GM12801 (cell line): ENCODE measurements around the gene EHD4.

Source experiments
- TF ChIP-seq, protein P1 (sequence below): IDR thresholded peaks from one replicate; pipeline ENCODE4 v1.5.1; 2011; ENCODE audit warnings: control low read depth; ENCODE audit not compliant: insufficient read length; ENCODE audit errors: extremely low read depth

The EHD4 gene

DNA sequence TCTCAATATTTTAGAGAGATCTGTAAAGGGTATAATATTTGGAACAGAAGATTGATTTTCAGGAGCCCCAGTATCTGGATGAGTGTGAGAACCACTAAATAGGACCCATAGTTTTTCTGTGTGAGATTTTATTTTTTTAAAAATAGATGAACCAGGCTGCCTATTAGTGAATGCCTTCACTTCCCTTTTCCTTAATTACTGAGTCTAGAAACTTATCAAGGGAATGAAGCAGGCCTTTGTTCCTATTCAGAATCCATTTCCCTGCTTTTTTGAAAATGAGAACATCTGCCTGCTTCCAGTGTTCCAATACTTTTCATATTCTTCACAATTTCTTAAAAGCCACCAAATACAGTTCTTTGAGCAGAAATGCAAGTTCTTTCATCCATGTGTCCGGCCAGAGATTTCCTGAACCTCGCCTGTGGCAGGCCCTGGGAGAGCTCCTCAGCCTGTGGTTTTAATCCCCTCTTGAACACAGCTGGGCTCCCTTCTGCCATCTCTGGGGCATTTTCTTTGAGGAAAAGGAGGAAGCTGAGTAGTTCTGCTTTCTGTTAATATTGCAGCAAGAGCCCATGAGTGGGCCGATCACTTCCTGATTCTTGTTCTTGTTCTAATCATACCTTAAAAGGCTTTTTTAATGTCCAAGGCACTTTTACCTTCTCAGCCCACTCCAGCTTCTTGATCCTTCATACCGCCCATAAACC is 4.7 kb downstream of the EHD4 start:
- TF ChIP-seq, protein P1, sequence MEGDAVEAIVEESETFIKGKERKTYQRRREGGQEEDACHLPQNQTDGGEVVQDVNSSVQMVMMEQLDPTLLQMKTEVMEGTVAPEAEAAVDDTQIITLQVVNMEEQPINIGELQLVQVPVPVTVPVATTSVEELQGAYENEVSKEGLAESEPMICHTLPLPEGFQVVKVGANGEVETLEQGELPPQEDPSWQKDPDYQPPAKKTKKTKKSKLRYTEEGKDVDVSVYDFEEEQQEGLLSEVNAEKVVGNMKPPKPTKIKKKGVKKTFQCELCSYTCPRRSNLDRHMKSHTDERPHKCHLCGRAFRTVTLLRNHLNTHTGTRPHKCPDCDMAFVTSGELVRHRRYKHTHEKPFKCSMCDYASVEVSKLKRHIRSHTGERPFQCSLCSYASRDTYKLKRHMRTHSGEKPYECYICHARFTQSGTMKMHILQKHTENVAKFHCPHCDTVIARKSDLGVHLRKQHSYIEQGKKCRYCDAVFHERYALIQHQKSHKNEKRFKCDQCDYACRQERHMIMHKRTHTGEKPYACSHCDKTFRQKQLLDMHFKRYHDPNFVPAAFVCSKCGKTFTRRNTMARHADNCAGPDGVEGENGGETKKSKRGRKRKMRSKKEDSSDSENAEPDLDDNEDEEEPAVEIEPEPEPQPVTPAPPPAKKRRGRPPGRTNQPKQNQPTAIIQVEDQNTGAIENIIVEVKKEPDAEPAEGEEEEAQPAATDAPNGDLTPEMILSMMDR, result no peak

DNA sequence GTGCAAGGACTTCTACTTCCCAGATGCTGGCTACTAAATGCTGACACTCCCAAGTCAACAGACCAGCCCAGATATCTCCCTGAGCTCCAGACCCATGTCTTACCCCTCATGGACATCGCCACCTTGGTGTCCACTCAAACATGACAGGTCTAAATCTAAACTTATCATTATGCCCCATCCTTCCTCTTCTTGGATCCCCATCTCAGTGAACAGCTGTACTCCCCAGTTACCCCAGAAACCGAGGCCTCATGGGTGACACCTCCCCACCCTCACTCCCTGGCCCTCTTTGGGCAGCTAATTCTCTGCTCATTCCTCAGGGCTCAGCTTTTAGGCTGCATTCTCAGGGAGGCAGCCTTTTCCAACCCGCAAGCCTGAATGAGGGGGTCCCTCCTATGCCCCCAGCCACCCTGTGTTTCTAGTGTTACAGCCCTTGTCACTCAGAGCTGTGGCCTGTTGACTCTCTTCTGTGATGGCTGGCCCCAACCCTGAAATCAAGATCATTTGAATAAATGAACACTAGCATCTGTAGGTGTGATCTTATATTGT is 5.4 kb downstream of the EHD4 start:
- TF ChIP-seq, protein P1, result no peak

DNA sequence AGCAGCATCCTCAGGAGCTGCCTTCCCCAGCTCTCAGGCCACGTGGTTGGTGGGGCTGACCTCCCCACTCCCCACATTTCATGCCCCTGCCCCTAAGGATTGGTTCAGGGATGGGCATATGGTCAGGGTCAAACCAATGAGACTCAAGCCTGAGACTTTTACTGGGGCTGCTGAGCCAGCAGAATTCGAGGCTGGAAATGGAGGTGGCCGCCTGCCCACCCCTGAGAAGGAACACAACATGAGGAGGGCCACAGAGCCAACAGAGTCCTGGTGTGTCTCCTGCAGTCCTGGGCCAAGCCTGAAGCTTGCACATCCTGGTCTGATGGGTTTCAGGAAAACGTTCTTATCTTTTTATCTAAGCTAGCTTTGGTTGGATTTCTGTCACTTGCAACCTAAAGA is 5.9 kb downstream of the EHD4 start:
- TF ChIP-seq, protein P1, result no peak

- TF ChIP-seq, protein P1, result no peak
These were observed 6.6 kb downstream of the EHD4 start for GRCh38 chr15:41965441-41966413.

DNA sequence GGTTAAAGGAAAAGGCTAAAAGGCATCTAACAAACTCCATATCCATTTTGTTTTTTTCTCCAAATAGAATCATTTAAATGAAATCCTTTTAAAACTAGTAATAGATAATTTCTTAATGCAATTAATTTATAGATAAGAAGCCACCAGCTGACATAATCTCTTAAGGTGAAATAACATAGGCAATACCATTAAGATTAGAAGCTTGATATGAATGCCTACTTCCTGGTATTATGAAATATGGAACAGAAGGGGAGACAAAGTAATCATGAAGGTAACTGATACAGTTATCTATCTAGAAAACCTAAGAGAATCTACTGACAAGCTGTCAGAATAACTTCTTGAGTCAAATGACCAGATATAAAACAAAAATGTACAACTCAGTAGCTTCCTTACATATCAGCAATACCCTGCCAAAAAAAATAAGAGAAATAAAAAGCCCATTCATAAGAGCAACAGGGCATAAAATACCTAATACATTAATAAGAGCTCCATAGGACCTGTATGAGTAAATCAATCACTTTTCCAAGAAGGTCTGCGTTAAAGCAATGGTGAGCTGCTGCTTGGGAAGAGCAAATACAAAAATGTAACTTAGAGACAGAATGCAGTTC is 10.7 kb downstream of the EHD4 start:
- TF ChIP-seq, protein P1, result no peak

- TF ChIP-seq, protein P1, result no peak
These were observed 11.3 kb downstream of the EHD4 start for GRCh38 chr15:41961001-41961518.
